Ovary (tissue), 9 donors: Measurements from ENCODE around the gene RAI14. TPM values are rescaled to one million over a fixed set of nuclear protein-coding genes. Genes with fewer than 3 reads are reported as not detected.

ENCODE experiments used
- DNase-seq, 5 donors: peaks; one replicate each; pipeline ENCODE4 v3.0.0-alpha.2; 2019 to 2020
- H3K27ac ChIP-seq, 2 donors: fragments of 200-600 bp; one replicate each; pipeline versions ENCODE4 v1.5.1 to v1.8.0; 2019 to 2022
- H3K27me3 ChIP-seq: fragments of 200-600 bp; one replicate; pipeline ENCODE4 v1.8.0; 2022
- H3K36me3 ChIP-seq: fragments of 200-600 bp; sonication (generic); one replicate; pipeline ENCODE4 v1.5.1; 2019
- H3K4me1 ChIP-seq: one replicate; pipeline ENCODE4 v1.8.1; 2013; ENCODE audit warnings: mild to moderate bottlenecking, moderate library complexity; ENCODE audit not compliant: insufficient read depth
- H3K4me3 ChIP-seq: fragments of 200-600 bp; sonication (generic); one replicate; pipeline ENCODE4 v1.5.1; 2017
- H3K9me3 ChIP-seq, 2 donors: fragments of 200-600 bp in 1 of 2; sonication (generic) in 1 of 2; one replicate each; pipeline versions ENCODE4 v1.5.1 to v1.8.1; 2013 to 2019; ENCODE audit warnings: mild to moderate bottlenecking in 1 of 2, moderate library complexity in 1 of 2
- CTCF ChIP-seq, 3 donors: fragments of 450-650 bp in 2 of 3; fragments of 200-600 bp in 1 of 3; IDR thresholded peaks; one replicate each; pipeline versions ENCODE4 v1.5.1 to v1.8.0; 2016 to 2022; ENCODE audit warnings: antibody characterized with exemption in 3 of 3, mild to moderate bottlenecking in 1 of 3
- EP300 ChIP-seq: sonication (generic); formaldehyde crosslinking; IDR thresholded peaks from one replicate; pipeline ENCODE4 v1.6.1; 2017; ENCODE audit warnings: antibody characterized with exemption
- POLR2A ChIP-seq: fragments of 450-650 bp; IDR thresholded peaks from one replicate; pipeline ENCODE4 v1.6.1; 2017; ENCODE audit warnings: antibody characterized with exemption, mild to moderate bottlenecking, moderate library complexity
- WGBS, 3 donors: extraction: QIAGEN DNeasy Blood & Tissue Kit in 1 of 3; methylation state at CpG; one replicate each; pipeline versions ENCODE4 v1.1.5 to v1.1.7; 2013 to 2017; 5-methylcytosine and 5-hydroxymethylcytosine counted together
- intact Hi-C, 4 donors: fragments of 100-400 bp; cut with DNase I; formaldehyde crosslinking; loops; one replicate each; pipeline versions ENCODE4 v1.11.0 to v1.15.1; 2022 to 2023
- polyA plus RNA-seq, 2 donors: library from polyadenylated mRNA; stranded (reverse); fragments of 200-250 nt in 1 of 2; fragments of 350-450 nt in 1 of 2; fragmentation: Illumina TruSeq in 1 of 2; extraction: RNeasy Lipid Tissue Mini Kit (QIAGEN cat#74804) in 1 of 2; gene quantifications; one replicate each; pipeline ENCODE4 v1.2.3, GENCODE V29; 2013 to 2014
- total RNA-seq, 7 donors: library from RNA; depleted of rRNA in 2 of 7; stranded (reverse); fragments of >200 nt in 2 of 7; fragmentation: NEBNext Ultra II Directional in 3 of 7; extraction: Animal tissue kit (Norgen Biotek cat#: 25700) in 3 of 7; gene quantifications; one replicate each; pipeline versions ENCODE4 v1.1.0 to v1.2.4, GENCODE V29; 2016 to 2023
- donor health status: DM: no; HTN: no; CAD: no; lungs with moderate emphysema.
- donor health status: DM: no; HTN: no; CAD: no.
- donor health status: Bipolar disorder and iron deficiency.
- donor health status: DM: yes; HTN: yes; CAD: no.
- donor health status: DM: no; HTN: no; CAD: no.
- donor health status: DM: yes; HTN: yes; CAD: no.

RAI14 gene
- total and polyA plus RNA-seq, 9 donors = 8.2 to 36.1 (median 25.9) TPM

GRCh38 chr5:34870382-34870781 is 214.3 kb downstream of the RAI14 start:
- intact Hi-C loops = no loop called here
- H3K4me3 ChIP-seq = no peak overlapping the region
- no peak overlapping the region for H3K27ac ChIP-seq
- no peak for DNase-seq
- no peaks in the 10 kb centered on the region for H3K36me3 ChIP-seq
- H3K27me3 ChIP-seq = no peaks in the 10 kb centered on the region
- no peaks in the 10 kb centered on the region for H3K4me1 ChIP-seq
- WGBS, 3 donors = 92 to 97% (median 96%) methylated on average over 2 of the region's 2 CpGs
- TF ChIP-seq POLR2A (no peak), EP300 (no peak), CTCF (IDR thresholded peaks at IDR 0.05) (no peak)
- no peaks in the 10 kb centered on the region for H3K9me3 ChIP-seq

GRCh38 chr5:34876275-34876674 is 220.1 kb downstream of the RAI14 start:
- intact Hi-C loops = no loop called here
- no peaks in the 10 kb centered on the region for H3K27me3 ChIP-seq
- H3K27ac ChIP-seq = no peak overlapping the region
- DNase-seq = no peak
- H3K9me3 ChIP-seq = no peaks in the 10 kb centered on the region
- H3K4me3 ChIP-seq = no peak overlapping the region
- TF ChIP-seq POLR2A (no peak), CTCF (IDR thresholded peaks at IDR 0.05) (no peak), EP300 (no peak)
- no peaks in the 10 kb centered on the region for H3K4me1 ChIP-seq
- no peaks in the 10 kb centered on the region for H3K36me3 ChIP-seq

- no peak overlapping the region for H3K4me3 ChIP-seq
Observed at GRCh38 chr5:34881246-34881645, 225.1 kb downstream of the RAI14 start.

More at GRCh38 chr5:34881246-34881645, 225.1 kb downstream of the RAI14 start:
- Histone ChIP-seq H3K27ac (no peak overlapping the region), H3K4me1 (no peaks in the 10 kb centered on the region), H3K27me3 (no peaks in the 10 kb centered on the region), H3K36me3 (no peaks in the 10 kb centered on the region), H3K9me3 (no peaks in the 10 kb centered on the region)
- intact Hi-C loops = no loop called here
- TF ChIP-seq EP300 (no peak), POLR2A (no peak), CTCF (IDR thresholded peaks at IDR 0.05) (no peak)
- DNase-seq = no peak

Other genes with a start within 250 kb of the RAI14 start
- 1 to 10 TPM in 3 of 7 donors, under 1 TPM in 4; 0.15 to 3.3 (median 0.92) TPM for gene TTC23L, start 182.8 kb downstream of the RAI14 start, total RNA-seq
- gene TTC23L, start 182.8 kb downstream of the RAI14 start, polyA plus RNA-seq = under 1 TPM; 0.31 to 0.37 TPM